IMR-90 (cell line): ENCODE data around the gene GPR35. TPM values are rescaled to one million over a fixed set of nuclear protein-coding genes. Genes with fewer than 3 reads are reported as not detected.

Experiments
- ATAC-seq: fragments of 200-7000 bp; cut with Tn5 transposase; 2 replicates; pipeline ENCODE4 v1.9.1; 2020; ENCODE audit warnings: low read depth, mild to moderate bottlenecking, moderate library complexity
- BruUV-seq: library from RNA; stranded (reverse); fragments of 400-500 nt; replicated peaks from 2 replicates; lab custom pipeline; 2021; lab: Mats Ljungman, UMichigan
- CTCF ChIA-PET: fragments of 300-600 bp; formaldehyde crosslinking; extraction: SDS; loops from one replicate; lab custom pipeline; 2021; ENCODE audit warnings: antibody characterized with exemption; lab: Yijun Ruan, JAX
- POLR2A ChIA-PET: fragments of 300-600 bp; sonication (Branson Sonifier 250); formaldehyde crosslinking; loops from one replicate; lab custom pipeline; 2022; ENCODE audit warnings: antibody characterized with exemption; ENCODE audit not compliant: unreplicated experiment; lab: Charles Lee
- DNase-seq: peaks from one replicate; pipeline ENCODE4 v3.0.0; 2013
- H2AFZ ChIP-seq: replicated peaks from 2 replicates; pipeline ENCODE3; 2013; ENCODE audit warnings: low read length, mild to moderate bottlenecking; ENCODE audit not compliant: poor library complexity
- H2AK5ac ChIP-seq: 2 replicates; pipeline ENCODE4 v1.6.1; 2013; ENCODE audit warnings: low read depth, low read length, inconsistent platforms
- H2AK9ac ChIP-seq: replicated peaks from 2 replicates; pipeline ENCODE3; 2013; ENCODE audit warnings: mild to moderate bottlenecking, low read depth, low read length, moderate library complexity; ENCODE audit not compliant: poor library complexity
- H2BK120ac ChIP-seq: 2 replicates; pipeline ENCODE4 v1.6.1; 2013; ENCODE audit warnings: low read depth, low read length, inconsistent platforms
- H2BK15ac ChIP-seq: 3 replicates; pipeline ENCODE4 v1.6.1; 2013; ENCODE audit warnings: low read depth, low read length, inconsistent platforms
- H2BK20ac ChIP-seq: 2 replicates; pipeline ENCODE4 v1.6.1; 2013; ENCODE audit warnings: low read depth, mild to moderate bottlenecking, inconsistent platforms, low read length, moderate library complexity
- H2BK5ac ChIP-seq: 2 replicates; pipeline ENCODE4 v1.6.1; 2013; ENCODE audit warnings: mild to moderate bottlenecking, low read depth, low read length, inconsistent platforms; ENCODE audit not compliant: poor library complexity, severe bottlenecking
- H3K14ac ChIP-seq: replicated peaks from 2 replicates; pipeline ENCODE4 v1.6.1; 2013; ENCODE audit warnings: low read depth, low read length, inconsistent platforms
- H3K18ac ChIP-seq: 2 replicates; pipeline ENCODE4 v1.6.1; 2013; ENCODE audit warnings: low read depth, low read length, control low read depth
- H3K23ac ChIP-seq: 2 replicates; pipeline ENCODE4 v1.6.1; 2013; ENCODE audit warnings: low read depth, low read length, inconsistent platforms
- H3K27ac ChIP-seq: 2 replicates; pipeline ENCODE4 v1.5.1; 2013; ENCODE audit warnings: mild to moderate bottlenecking, control low read depth, low read length; ENCODE audit not compliant: insufficient read depth
- H3K27me3 ChIP-seq: 2 replicates; pipeline ENCODE4 v1.6.1; 2013; ENCODE audit warnings: low read length; ENCODE audit not compliant: control insufficient read depth, insufficient read depth
- H3K36me3 ChIP-seq: 2 replicates; pipeline ENCODE4 v1.6.1; 2013; ENCODE audit warnings: low read length, mixed read lengths; ENCODE audit not compliant: control insufficient read depth, insufficient read depth
- H3K4ac ChIP-seq: 2 replicates; pipeline ENCODE4 v1.6.1; 2013; ENCODE audit warnings: low read depth, low read length, inconsistent platforms
- H3K4me1 ChIP-seq: 2 replicates; pipeline ENCODE4 v1.6.1; 2013; ENCODE audit warnings: low read length, mixed read lengths; ENCODE audit not compliant: control insufficient read depth, insufficient read depth
- H3K4me2 ChIP-seq: 2 replicates; pipeline ENCODE4 v1.6.1; 2013; ENCODE audit warnings: low read depth, mild to moderate bottlenecking, control low read depth, low read length, moderate library complexity
- H3K4me3 ChIP-seq: 2 replicates; pipeline ENCODE4 v1.5.1; 2013; ENCODE audit warnings: low read depth, mild to moderate bottlenecking, control low read depth, low read length, moderate library complexity; ENCODE audit not compliant: insufficient read depth
- H3K56ac ChIP-seq: 2 replicates; pipeline ENCODE4 v1.6.1; 2013; ENCODE audit warnings: low read length, inconsistent platforms; ENCODE audit not compliant: insufficient read depth; ENCODE audit errors: extremely low read depth
- H3K79me1 ChIP-seq, 2 experiments: 2 replicates each; pipeline ENCODE4 v1.6.1; 2013; ENCODE audit warnings: low read length in 2 of 2, inconsistent platforms in 1 of 2, low read depth in 1 of 2
- H3K9ac ChIP-seq: 2 replicates; pipeline ENCODE4 v1.6.1; 2013; ENCODE audit warnings: low read depth, low read length, control low read depth
- H3K9me1 ChIP-seq: 2 replicates; pipeline ENCODE4 v1.6.1; 2013; ENCODE audit warnings: low read length, inconsistent platforms; ENCODE audit not compliant: insufficient read depth
- H3K9me3 ChIP-seq: 2 replicates; pipeline ENCODE4 v1.6.1; 2013; ENCODE audit warnings: low read length; ENCODE audit not compliant: control insufficient read depth, insufficient read depth
- H4K20me1 ChIP-seq: 2 replicates; pipeline ENCODE4 v1.6.1; 2013; ENCODE audit warnings: low read length, inconsistent platforms; ENCODE audit not compliant: insufficient read depth
- H4K5ac ChIP-seq: 2 replicates; pipeline ENCODE4 v1.6.1; 2013; ENCODE audit warnings: mild to moderate bottlenecking, low read depth, low read length, control low read depth
- H4K8ac ChIP-seq, 2 experiments: 2 replicates each; pipeline ENCODE4 v1.6.1; 2013; ENCODE audit warnings: low read depth in 2 of 2, low read length in 2 of 2, control low read depth in 1 of 2, inconsistent platforms in 1 of 2
- H4K91ac ChIP-seq: 2 replicates; pipeline ENCODE4 v1.6.1; 2013; ENCODE audit warnings: low read depth, low read length, inconsistent platforms; ENCODE audit not compliant: insufficient read depth
- BHLHE40 ChIP-seq: fragments of 150-350 bp; IDR thresholded peaks from 2 replicates; pipeline ENCODE4 v1.6.1; 2016; ENCODE audit warnings: mild to moderate bottlenecking, low read depth, low read length
- CEBPB ChIP-seq: IDR thresholded peaks from 2 replicates; pipeline ENCODE4 v1.6.1; 2012; ENCODE audit warnings: low read depth, low read length, improper control_type of control experiment
- CHD1 ChIP-seq: IDR thresholded peaks from 2 replicates; pipeline ENCODE4 v1.6.1; 2012; ENCODE audit warnings: low read depth, low read length, improper control_type of control experiment
- CTCF ChIP-seq: conservative IDR thresholded peaks from 2 replicates; pipeline ENCODE4 v1.5.1; 2012; ENCODE audit warnings: mild to moderate bottlenecking, low read depth, low read length, improper control_type of control experiment
- ELK1 ChIP-seq: fragments of 150-350 bp; IDR thresholded peaks from 2 replicates; pipeline ENCODE4 v1.6.1; 2016; ENCODE audit warnings: low read depth, mild to moderate bottlenecking, low read length, moderate library complexity, borderline replicate concordance
- FOS ChIP-seq: fragments of 150-350 bp; IDR thresholded peaks from 2 replicates; pipeline ENCODE4 v1.6.1; 2016; ENCODE audit warnings: low read depth, low read length
- MAFK ChIP-seq: IDR thresholded peaks from 2 replicates; pipeline ENCODE4 v1.6.1; 2012; ENCODE audit warnings: low read depth, low read length, improper control_type of control experiment
- MAZ ChIP-seq: IDR thresholded peaks from 2 replicates; pipeline ENCODE4 v1.6.1; 2012; ENCODE audit warnings: low read depth, mild to moderate bottlenecking, low read length, improper control_type of control experiment, moderate library complexity, borderline replicate concordance
- MXI1 ChIP-seq: IDR thresholded peaks from 2 replicates; pipeline ENCODE4 v1.6.1; 2012; ENCODE audit warnings: low read depth, mild to moderate bottlenecking, low read length, moderate library complexity, borderline replicate concordance
- NFE2L2 ChIP-seq: fragments of 150-350 bp; IDR thresholded peaks from 2 replicates; pipeline ENCODE4 v1.6.1; 2016; ENCODE audit warnings: low read depth, mild to moderate bottlenecking, low read length
- POLR2A ChIP-seq: IDR thresholded peaks from 2 replicates; pipeline ENCODE4 v1.6.1; 2012; ENCODE audit warnings: mild to moderate bottlenecking, low read depth, low read length
- RAD21 ChIP-seq: IDR thresholded peaks from 2 replicates; pipeline ENCODE4 v1.6.1; 2012; ENCODE audit warnings: low read length, improper control_type of control experiment
- RCOR1 ChIP-seq: IDR thresholded peaks from 2 replicates; pipeline ENCODE4 v1.6.1; 2012; ENCODE audit warnings: mild to moderate bottlenecking, low read length, improper control_type of control experiment; ENCODE audit not compliant: insufficient replicate concordance
- RFX5 ChIP-seq: IDR thresholded peaks from 2 replicates; pipeline ENCODE4 v1.8.0; 2012; ENCODE audit warnings: low read depth, mild to moderate bottlenecking, low read length, moderate library complexity
- SMC3 ChIP-seq: fragments of 150-350 bp; IDR thresholded peaks from 2 replicates; pipeline ENCODE4 v1.6.1; 2016; ENCODE audit warnings: low read depth, mild to moderate bottlenecking, antibody characterized with exemption, low read length, moderate library complexity
- USF2 ChIP-seq: fragments of 150-350 bp; IDR thresholded peaks from 2 replicates; pipeline ENCODE4 v1.6.1; 2017; ENCODE audit warnings: mild to moderate bottlenecking, antibody characterized with exemption, low read length, low read depth
- WGBS, 2 experiments: methylation state at CpG; one replicate each; pipeline versions ENCODE4 v1.1.5 to v1.1.7; 2013; ENCODE audit warnings: missing lambda C conversion rate in 2 of 2; ENCODE audit not compliant: insufficient read length in 1 of 2; ENCODE audit errors: extremely low coverage in 2 of 2; 5-methylcytosine and 5-hydroxymethylcytosine counted together
- dilution Hi-C: fragments of 300-500 bp; cut with HindIII; formaldehyde crosslinking; loops from one replicate; pipeline ENCODE4 v1.14.3; 2018; ENCODE audit warnings: low sequenced_read_pairs; ENCODE audit not compliant: unreplicated experiment
- in situ Hi-C: fragments of 300-500 bp; cut with MboI; formaldehyde crosslinking; loops from 3 replicates; pipeline ENCODE4 v1.14.3; 2019; ENCODE audit warnings: low sequenced_read_pairs, inconsistent platforms, mixed read lengths
- intact Hi-C: fragments of 100-400 bp; cut with micrococcal nuclease; formaldehyde crosslinking; loops from 2 replicates; pipeline ENCODE4 v1.10.0; 2022
- polyA plus RNA-seq, 3 experiments: library from polyadenylated mRNA; depleted of rRNA; stranded (reverse); fragments of >200 nt; gene quantifications; 2 replicates each; pipeline ENCODE4 v1.2.3, GENCODE V29; 2012; ENCODE audit warnings: low replicate concordance in 1 of 3
- total RNA-seq: library from RNA; depleted of rRNA; stranded (reverse); fragments of >200 nt; gene quantifications from 2 replicates; pipeline ENCODE4 v1.2.3, GENCODE V29; 2012

The GPR35 gene
- total and polyA plus RNA-seq, 2 of the 4 experiments (the other 2 are of a cell fraction): 0.31 TPM; not detected in 1

- H2AK9ac ChIP-seq: no peak overlapping the region
- no peak overlapping the region for H2AFZ ChIP-seq
- CTCF ChIA-PET: no interaction called here
- no peak overlapping the region for H2BK20ac ChIP-seq
- no peak overlapping the region for H3K4me2 ChIP-seq
- peaks cover 10% of the 10 kb centered on the region; the same call in 1 of the 2 replicates for H3K9me1 ChIP-seq
- no peak overlapping the region for H3K56ac ChIP-seq
- H3K18ac ChIP-seq: no peak overlapping the region
- no CpG with 5 or more reads among the region's 6 CpGs for WGBS, 2 experiments
- H3K36me3 ChIP-seq: peaks cover 23% of the 10 kb centered on the region
- intact Hi-C loops (no loop called here), dilution Hi-C loops (no loop called here), in situ Hi-C loops (no loop called here)
- DNase-seq (peak; percentile 51), ATAC-seq (no peak)
- peaks cover 7% of the 10 kb centered on the region; the same call in 1 of the 2 replicates for H3K4me1 ChIP-seq
- no peak overlapping the region for H2BK15ac ChIP-seq
- H3K9me3 ChIP-seq: no peaks in the 10 kb centered on the region
- H2BK5ac ChIP-seq: no peak overlapping the region
- H3K14ac ChIP-seq: no peak overlapping the region
- POLR2A ChIA-PET: no interaction called here
- no peak overlapping the region for H3K4me3 ChIP-seq
- peaks cover 10% of the 10 kb centered on the region for H4K20me1 ChIP-seq
- H2AK5ac ChIP-seq: no peak overlapping the region; the same call in 1 of the 2 replicates
- no peak overlapping the region for H3K4ac ChIP-seq
- peaks cover 12 to 48% of the 10 kb centered on the region in 2 experiments for H3K79me1 ChIP-seq
- H3K9ac ChIP-seq: no peak overlapping the region
- no peak overlapping the region for H3K23ac ChIP-seq
- H4K91ac ChIP-seq: no peak overlapping the region
- BruUV-seq: no TSS peak
- no peak overlapping the region for H2BK120ac ChIP-seq
- H4K5ac ChIP-seq: no peak overlapping the region
- H3K27me3 ChIP-seq: no peaks in the 10 kb centered on the region
- no peak overlapping the region for H4K8ac ChIP-seq
- no peak for TF ChIP-seq RCOR1
- no peak for TF ChIP-seq BHLHE40
- TF ChIP-seq RFX5: no peak
- no peak for TF ChIP-seq MAFK
- no peak for TF ChIP-seq CHD1
- TF ChIP-seq MXI1: no peak
- no peak for TF ChIP-seq POLR2A
- no peak for TF ChIP-seq FOS
- no peak for TF ChIP-seq USF2
- no peak for TF ChIP-seq RAD21
- TF ChIP-seq CTCF: no peak
- no peak for TF ChIP-seq MAZ
- TF ChIP-seq CEBPB: no peak
- TF ChIP-seq ELK1: no peak
- TF ChIP-seq SMC3: no peak
- TF ChIP-seq NFE2L2: no peak
- H3K27ac ChIP-seq: no peak overlapping the region
Measured at GRCh38 chr2:240591226-240591625, 34.1 kb upstream of the GPR35 start.
